Hindlimb muscle (tissue), 1 donor: Measurements from ENCODE around the gene EID2. TPM values are rescaled to one million over a fixed set of nuclear protein-coding genes. Genes with fewer than 3 reads are reported as not detected.
A peak's percentile ranks its signal among the peaks of the same experiment; 100 is the strongest.

ENCODE experiments used
- DNase-seq: peaks from one replicate; pipeline ENCODE4 v3.0.0-alpha.2; 2013
- polyA plus RNA-seq: library from polyadenylated mRNA; unstranded; fragments of 120-200 nt; gene quantifications from one replicate; pipeline ENCODE4 v1.2.1, GENCODE V29; 2013; ENCODE audit not compliant: insufficient read length

EID2 gene
- polyA plus RNA-seq, 1 donor = 9.2 TPM

GRCh38 chr19:39501340-39501739, 38.6 kb downstream of the EID2 start:
- DNase-seq = no peak

- no peak for DNase-seq
Measured at GRCh38 chr19:39500543-39500942, 39.4 kb downstream of the EID2 start.

GRCh38 chr19:39499932-39500331, 40.0 kb downstream of the EID2 start:
- DNase-seq = no peak

GRCh38 chr19:39498798-39499642, 40.9 kb downstream of the EID2 start, which contains the start of gene DLL3:
Gene DLL3, plus strand, starts transcription at chr19:39498947. Its CDS starts 28 bp downstream, at chr19:39498975.
- DNase-seq = no peak

GRCh38 chr19:39497996-39498797, 41.8 kb downstream of the EID2 start:
- DNase-seq = peak; percentile 46

GRCh38 chr19:39497701-39497995, 42.3 kb downstream of the EID2 start:
- no peak for DNase-seq

GRCh38 chr19:39496063-39496462, 43.9 kb downstream of the EID2 start:
- DNase-seq = no peak

GRCh38 chr19:39494661-39495060, 45.3 kb downstream of the EID2 start:
- DNase-seq = no peak

GRCh38 chr19:39492788-39493187, 47.2 kb downstream of the EID2 start:
- DNase-seq = no peak

- DNase-seq = no peak
Measured at GRCh38 chr19:39492225-39492624, 47.7 kb downstream of the EID2 start.

GRCh38 chr19:39489756-39490155, 50.2 kb downstream of the EID2 start:
- no peak for DNase-seq

Other genes starting within 250 kb of the EID2 start
- gene IFNL1, start 243.8 kb downstream of the EID2 start, polyA plus RNA-seq = not detected
- 0.99 TPM for gene LRFN1, start 219.3 kb downstream of the EID2 start, polyA plus RNA-seq
- gene GMFG, start 204.1 kb downstream of the EID2 start, polyA plus RNA-seq = 16.6 TPM
- 92.8 TPM for gene SAMD4B, start 197.7 kb downstream of the EID2 start, polyA plus RNA-seq
- gene PAF1, start 149.1 kb downstream of the EID2 start, polyA plus RNA-seq = 38.6 TPM
- gene MED29, start 148.8 kb downstream of the EID2 start, polyA plus RNA-seq = 25.5 TPM
- 60.1 TPM for gene ZFP36, start 133.3 kb downstream of the EID2 start, polyA plus RNA-seq
- 54.9 TPM for gene PLEKHG2, start 127.5 kb downstream of the EID2 start, polyA plus RNA-seq
- 2,118 TPM for gene RPS16, start 104.2 kb downstream of the EID2 start, polyA plus RNA-seq
- 87.0 TPM for gene SUPT5H, start 94.6 kb downstream of the EID2 start, polyA plus RNA-seq
- gene TIMM50, start 59.3 kb downstream of the EID2 start, polyA plus RNA-seq = 53.7 TPM
- 0.12 TPM for gene DLL3, start 41.2 kb downstream of the EID2 start, polyA plus RNA-seq
- gene SELENOV, start 25.0 kb downstream of the EID2 start, polyA plus RNA-seq = not detected
- gene EID2B, start 7.3 kb downstream of the EID2 start, polyA plus RNA-seq = 2.3 TPM
- not detected for gene LGALS13, start 62.4 kb upstream of the EID2 start, polyA plus RNA-seq
- gene LGALS16, start 115.8 kb upstream of the EID2 start, polyA plus RNA-seq = not detected
- not detected for gene LGALS14, start 164.3 kb upstream of the EID2 start, polyA plus RNA-seq
- 1.2 TPM for gene CLC, start 197.9 kb upstream of the EID2 start, polyA plus RNA-seq
- gene LEUTX, start 238.7 kb upstream of the EID2 start, polyA plus RNA-seq = not detected